ENCODE data around the gene ABCC1. TPM values are rescaled to one million over a fixed set of nuclear protein-coding genes. Genes with fewer than 3 reads are reported as not detected.

Gene ABCC1
- polyA plus RNA-seq, 1 donor (not counting 4 experiments of a cell fraction or from before 2014, with no cell fraction given): 19.4 TPM

- Histone ChIP-seq H3K4me3 (ENCODE audit: control insufficient read depth in 2 of 3, extremely low read depth in 1 of 3, insufficient read depth in 2 of 3, low read depth in 1 of 3, low read length in 3 of 3) (no peak overlapping the region), H3K79me2 (ENCODE audit: control insufficient read depth, insufficient read depth, low read length) (no peaks in the 10 kb centered on the region), H3K4me2 (ENCODE audit: control insufficient read depth, extremely low read depth, insufficient read depth, low read depth, low read length) (no peak overlapping the region), H3K4me1 (ENCODE audit: control insufficient read depth, extremely low read depth, insufficient read depth, low read length) (no peaks in the 10 kb centered on the region), H3K9me1 (ENCODE audit: control insufficient read depth, extremely low read depth, insufficient read depth, low read length) (no peaks in the 10 kb centered on the region), H3K9ac (ENCODE audit: control insufficient read depth, extremely low read depth, insufficient read depth, low read length) (no peak overlapping the region), H3K27ac (ENCODE audit: control insufficient read depth, insufficient read depth, low read length) (no peak overlapping the region), H3K27me3 (ENCODE audit: control insufficient read depth, extremely low read depth, insufficient read depth, low read length) (no peaks in the 10 kb centered on the region), H3K36me3 (ENCODE audit: control insufficient read depth in 2 of 2, extremely low read depth in 1 of 2, insufficient read depth in 2 of 2, low read length in 2 of 2) (peaks cover 22 to 33% of the 10 kb centered on the region in 2 experiments), H4K20me1 (ENCODE audit: control insufficient read depth, extremely low read depth, insufficient read depth, low read length) (no peaks in the 10 kb centered on the region), H3K9me3 (ENCODE audit: control insufficient read depth, low read depth, low read length) (no peaks in the 10 kb centered on the region), H2AFZ (ENCODE audit: control insufficient read depth, low read length) (no peak overlapping the region)
- DNase-seq (ENCODE audit: low read depth, low spot score): no peak
- FAIRE-seq: no peak
- dilution Hi-C loops (cut with MboI; ENCODE audit: extremely low pct_ligation_motif_present, low sequenced_read_pairs): no loop called here
- TF ChIP-seq EZH2 (IDR thresholded peaks at IDR 0.05; ENCODE audit: low read length) (no peak), CTCF (optimal IDR thresholded peaks at IDR 0.05 in 1 of 3, IDR thresholded peaks at IDR 0.05 in 1 of 3, conservative IDR thresholded peaks at IDR 0.05 in 1 of 3; ENCODE audit: extremely low read depth in 1 of 3, insufficient read depth in 2 of 3, low read length in 3 of 3) (no peak)
Measured at GRCh38 chr16:16036359-16036792, 87.0 kb downstream of the ABCC1 start.

GRCh38 chr16:16037521-16037920, 88.1 kb downstream of the ABCC1 start:
- Histone ChIP-seq H4K20me1 (ENCODE audit: control insufficient read depth, extremely low read depth, insufficient read depth, low read length) (no peaks in the 10 kb centered on the region), H3K4me3 (ENCODE audit: control insufficient read depth in 2 of 3, extremely low read depth in 1 of 3, insufficient read depth in 2 of 3, low read depth in 1 of 3, low read length in 3 of 3) (no peak overlapping the region), H3K36me3 (ENCODE audit: control insufficient read depth in 2 of 2, extremely low read depth in 1 of 2, insufficient read depth in 2 of 2, low read length in 2 of 2) (peaks cover 25 to 33% of the 10 kb centered on the region in 2 experiments), H2AFZ (ENCODE audit: control insufficient read depth, low read length) (no peak overlapping the region), H3K4me1 (ENCODE audit: control insufficient read depth, extremely low read depth, insufficient read depth, low read length) (no peaks in the 10 kb centered on the region), H3K9me3 (ENCODE audit: control insufficient read depth, low read depth, low read length) (no peaks in the 10 kb centered on the region), H3K9ac (ENCODE audit: control insufficient read depth, extremely low read depth, insufficient read depth, low read length) (no peak overlapping the region), H3K27me3 (ENCODE audit: control insufficient read depth, extremely low read depth, insufficient read depth, low read length) (no peaks in the 10 kb centered on the region), H3K9me1 (ENCODE audit: control insufficient read depth, extremely low read depth, insufficient read depth, low read length) (no peaks in the 10 kb centered on the region), H3K79me2 (ENCODE audit: control insufficient read depth, insufficient read depth, low read length) (no peaks in the 10 kb centered on the region), H3K4me2 (ENCODE audit: control insufficient read depth, extremely low read depth, insufficient read depth, low read depth, low read length) (no peak overlapping the region), H3K27ac (ENCODE audit: control insufficient read depth, insufficient read depth, low read length) (no peak overlapping the region)
- dilution Hi-C loops (cut with MboI; ENCODE audit: extremely low pct_ligation_motif_present, low sequenced_read_pairs): no loop called here
- TF ChIP-seq EZH2 (IDR thresholded peaks at IDR 0.05; ENCODE audit: low read length) (no peak), CTCF (optimal IDR thresholded peaks at IDR 0.05 in 1 of 3, IDR thresholded peaks at IDR 0.05 in 1 of 3, conservative IDR thresholded peaks at IDR 0.05 in 1 of 3; ENCODE audit: extremely low read depth in 1 of 3, insufficient read depth in 2 of 3, low read length in 3 of 3) (no peak)
- DNase-seq (ENCODE audit: low read depth, low spot score) (no peak), FAIRE-seq (no peak)
